PFSK-1 (cell line): Measurements from ENCODE around the gene RFFL.

Experiments used
- FOXP2 ChIP-seq: optimal IDR thresholded peaks from 2 replicates; pipeline ENCODE3; 2011; ENCODE audit warnings: borderline replicate concordance, control low read depth, inconsistent platforms; ENCODE audit not compliant: insufficient read depth; ENCODE audit errors: extremely low read length, extremely low read depth
- POLR2AphosphoS5 ChIP-seq: IDR thresholded peaks from 2 replicates; pipeline ENCODE4 v1.6.1; 2012; ENCODE audit warnings: low read depth, mild to moderate bottlenecking, control low read depth, low read length, moderate library complexity
- SIN3A ChIP-seq: IDR thresholded peaks from 2 replicates; pipeline ENCODE4 v1.6.1; 2012; ENCODE audit warnings: mild to moderate bottlenecking, low read length, moderate library complexity, borderline replicate concordance; ENCODE audit not compliant: insufficient read depth
- TAF1 ChIP-seq: IDR thresholded peaks from 2 replicates; pipeline ENCODE4 v1.6.1; 2012; ENCODE audit warnings: low read length, control low read depth, borderline replicate concordance; ENCODE audit not compliant: insufficient read depth
- TF ChIP-seq, protein P1 (sequence below), 2 experiments: IDR thresholded peaks; 2 replicates each; pipeline versions ENCODE4 v1.6.1 to v1.8.0; 2011 to 2012; ENCODE audit warnings: low read depth in 2 of 2, low read length in 2 of 2, control low read depth in 1 of 2, inconsistent platforms in 1 of 2, mild to moderate bottlenecking in 1 of 2, moderate library complexity in 1 of 2; ENCODE audit not compliant: insufficient read depth in 1 of 2

RFFL gene

DNA sequence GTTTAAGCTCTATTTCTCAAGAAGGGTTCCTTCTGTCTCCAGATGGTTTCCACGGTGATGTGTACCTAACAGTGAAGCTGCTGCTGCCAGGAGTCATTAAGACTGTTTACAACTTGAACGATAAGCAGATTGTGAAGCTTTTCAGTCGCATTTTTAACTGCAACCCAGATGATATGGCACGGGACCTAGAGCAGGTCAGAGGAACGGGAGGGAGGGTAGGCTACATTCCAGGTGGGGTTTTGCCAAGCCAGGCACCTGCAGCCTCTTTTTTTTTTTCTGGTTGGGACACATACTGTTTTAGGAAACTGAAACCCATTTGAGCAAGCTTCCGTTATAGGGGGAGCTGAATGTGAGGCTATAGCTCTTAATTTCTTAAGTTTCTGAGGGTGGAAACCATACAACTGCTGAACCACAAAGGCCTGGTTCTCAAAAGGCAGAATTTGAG is 72.6 kb downstream of the RFFL start:
- TF ChIP-seq SIN3A (no peak), FOXP2 (no peak), POLR2AphosphoS5 (no peak), TAF1 (no peak)
- TF ChIP-seq, protein P1, sequence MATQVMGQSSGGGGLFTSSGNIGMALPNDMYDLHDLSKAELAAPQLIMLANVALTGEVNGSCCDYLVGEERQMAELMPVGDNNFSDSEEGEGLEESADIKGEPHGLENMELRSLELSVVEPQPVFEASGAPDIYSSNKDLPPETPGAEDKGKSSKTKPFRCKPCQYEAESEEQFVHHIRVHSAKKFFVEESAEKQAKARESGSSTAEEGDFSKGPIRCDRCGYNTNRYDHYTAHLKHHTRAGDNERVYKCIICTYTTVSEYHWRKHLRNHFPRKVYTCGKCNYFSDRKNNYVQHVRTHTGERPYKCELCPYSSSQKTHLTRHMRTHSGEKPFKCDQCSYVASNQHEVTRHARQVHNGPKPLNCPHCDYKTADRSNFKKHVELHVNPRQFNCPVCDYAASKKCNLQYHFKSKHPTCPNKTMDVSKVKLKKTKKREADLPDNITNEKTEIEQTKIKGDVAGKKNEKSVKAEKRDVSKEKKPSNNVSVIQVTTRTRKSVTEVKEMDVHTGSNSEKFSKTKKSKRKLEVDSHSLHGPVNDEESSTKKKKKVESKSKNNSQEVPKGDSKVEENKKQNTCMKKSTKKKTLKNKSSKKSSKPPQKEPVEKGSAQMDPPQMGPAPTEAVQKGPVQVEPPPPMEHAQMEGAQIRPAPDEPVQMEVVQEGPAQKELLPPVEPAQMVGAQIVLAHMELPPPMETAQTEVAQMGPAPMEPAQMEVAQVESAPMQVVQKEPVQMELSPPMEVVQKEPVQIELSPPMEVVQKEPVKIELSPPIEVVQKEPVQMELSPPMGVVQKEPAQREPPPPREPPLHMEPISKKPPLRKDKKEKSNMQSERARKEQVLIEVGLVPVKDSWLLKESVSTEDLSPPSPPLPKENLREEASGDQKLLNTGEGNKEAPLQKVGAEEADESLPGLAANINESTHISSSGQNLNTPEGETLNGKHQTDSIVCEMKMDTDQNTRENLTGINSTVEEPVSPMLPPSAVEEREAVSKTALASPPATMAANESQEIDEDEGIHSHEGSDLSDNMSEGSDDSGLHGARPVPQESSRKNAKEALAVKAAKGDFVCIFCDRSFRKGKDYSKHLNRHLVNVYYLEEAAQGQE (IDR thresholded peaks at IDR 0.05; ENCODE audit: insufficient read depth in 1 of 2, low read depth in 2 of 2, low read length in 2 of 2): no peak

DNA sequence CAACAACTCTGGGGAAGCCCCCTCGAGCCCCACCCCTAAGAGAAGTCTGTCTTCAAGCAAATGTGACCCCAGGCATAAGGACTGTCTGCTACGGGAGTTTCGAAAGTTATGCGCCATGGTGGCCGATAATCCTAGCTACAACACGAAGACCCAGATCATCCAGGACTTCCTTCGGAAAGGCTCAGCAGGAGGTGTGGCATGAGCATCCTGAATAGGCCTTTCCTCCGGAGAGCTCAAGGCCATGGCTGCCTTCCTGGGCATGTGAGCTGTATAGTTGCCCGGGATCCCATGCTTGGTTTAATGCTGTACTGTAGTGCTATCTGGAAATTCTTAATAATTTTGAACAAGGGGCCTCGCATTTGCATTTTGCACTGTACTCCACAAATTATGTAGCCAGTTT is 74.0 kb downstream of the RFFL start:
- TF ChIP-seq, protein P1 (IDR thresholded peaks at IDR 0.05; ENCODE audit: insufficient read depth in 1 of 2, low read depth in 2 of 2, low read length in 2 of 2): no peak
- no peak for TF ChIP-seq FOXP2
- no peak for TF ChIP-seq POLR2AphosphoS5
- TF ChIP-seq TAF1: no peak
- no peak for TF ChIP-seq SIN3A

DNA sequence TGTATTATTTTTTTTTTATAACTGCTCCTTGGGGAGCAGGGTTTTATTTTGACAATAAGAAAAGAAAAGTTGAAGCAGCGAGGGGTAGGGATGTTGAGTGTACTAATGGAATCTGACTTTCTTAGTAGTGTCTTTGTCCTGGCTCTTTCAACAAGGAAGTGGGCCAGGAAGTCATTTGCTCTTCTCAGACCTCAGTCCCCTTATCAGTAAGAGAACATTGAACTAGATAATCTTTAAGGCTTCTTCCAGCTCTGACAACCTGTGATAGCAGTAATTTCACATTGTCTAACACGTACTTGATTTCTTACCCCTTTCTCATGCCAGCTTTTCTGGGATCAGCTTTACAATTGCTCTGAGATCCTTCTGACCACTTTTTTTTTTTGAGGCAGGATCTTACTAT is 74.9 kb downstream of the RFFL start:
- TF ChIP-seq, protein P1 (IDR thresholded peaks at IDR 0.05; ENCODE audit: insufficient read depth in 1 of 2, low read depth in 2 of 2, low read length in 2 of 2): no peak
- TF ChIP-seq POLR2AphosphoS5 (no peak), SIN3A (no peak), TAF1 (no peak), FOXP2 (no peak)

DNA sequence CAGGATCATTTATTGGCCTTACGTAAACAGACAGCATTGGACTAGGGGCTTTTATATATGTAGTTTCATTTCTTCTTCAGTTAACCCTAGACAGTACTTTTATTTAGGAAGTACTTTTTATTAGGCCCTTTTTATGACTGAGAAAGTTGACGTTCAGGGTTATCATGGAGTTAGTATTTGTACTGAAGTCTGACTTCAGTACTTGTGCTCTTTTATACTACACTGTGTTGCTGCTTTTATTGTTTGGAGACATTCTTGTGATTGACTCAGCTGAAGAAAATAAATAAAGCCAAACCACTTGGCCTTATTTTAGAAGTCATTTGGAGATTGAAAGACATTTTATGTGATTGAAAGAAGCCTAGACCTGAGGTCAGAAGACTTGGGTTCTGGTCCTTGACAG is 76.3 kb downstream of the RFFL start:
- TF ChIP-seq FOXP2 (no peak), POLR2AphosphoS5 (no peak), SIN3A (no peak), TAF1 (no peak)
- TF ChIP-seq, protein P1 (IDR thresholded peaks at IDR 0.05; ENCODE audit: insufficient read depth in 1 of 2, low read depth in 2 of 2, low read length in 2 of 2): no peak

DNA sequence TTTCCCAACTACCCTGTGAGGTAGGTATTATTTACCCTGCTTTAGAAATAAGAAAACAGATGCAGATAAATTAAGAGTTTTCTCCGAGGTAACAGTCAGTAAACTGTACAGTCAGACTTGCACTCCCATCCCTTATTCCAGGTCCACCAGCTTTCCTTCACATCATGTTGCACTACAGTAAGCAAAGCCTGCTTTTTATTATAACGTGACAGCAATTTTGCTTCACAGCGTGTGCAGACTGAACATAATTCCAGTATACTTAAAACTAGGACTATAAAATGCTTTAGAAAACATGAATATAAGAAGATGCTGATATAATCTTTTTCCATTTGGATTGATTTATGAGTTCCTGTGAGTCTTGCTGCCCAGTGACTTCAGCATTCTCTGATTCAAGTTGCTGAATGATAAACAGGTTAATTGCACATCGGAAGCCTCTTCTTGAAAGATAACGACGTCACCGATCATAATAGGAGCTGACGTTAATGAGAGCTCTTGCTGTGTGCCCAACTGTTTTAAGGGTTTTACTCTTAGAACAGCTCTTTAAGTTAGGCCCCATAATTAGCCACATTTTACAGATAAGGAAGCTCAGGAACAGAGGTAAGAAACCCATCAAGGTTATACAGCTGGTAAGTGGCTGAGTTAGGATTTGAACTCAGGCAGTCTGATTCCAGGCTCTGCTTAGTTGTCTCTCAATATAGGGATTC is 81.8 kb downstream of the RFFL start:
- TF ChIP-seq, protein P1 (IDR thresholded peaks at IDR 0.05; ENCODE audit: insufficient read depth in 1 of 2, low read depth in 2 of 2, low read length in 2 of 2): no peak
- TF ChIP-seq TAF1 (no peak), POLR2AphosphoS5 (no peak), FOXP2 (no peak), SIN3A (no peak)
